Urinary bladder (tissue), 4 donors: Measurements from ENCODE around the gene C11orf65. TPM values are rescaled to one million over a fixed set of nuclear protein-coding genes. Genes with fewer than 3 reads are reported as not detected.
"Not testable (repeated sequence)": the region's sequence is repeated elsewhere in the genome, so short reads cannot be mapped to it uniquely, and the experiment has no call there.

Experiments used
- DNase-seq: peaks from one replicate; pipeline ENCODE4 v3.0.0-alpha.2; 2015; ENCODE audit errors: extremely low spot score
- H3K27ac ChIP-seq: one replicate; pipeline ENCODE4 v1.5.1; 2013; ENCODE audit warnings: low read depth, mild to moderate bottlenecking, moderate library complexity
- H3K36me3 ChIP-seq: one replicate; pipeline ENCODE4 v1.6.1; 2013; ENCODE audit warnings: mild to moderate bottlenecking, moderate library complexity; ENCODE audit not compliant: insufficient read depth
- H3K4me1 ChIP-seq: one replicate; pipeline ENCODE4 v1.6.1; 2013; ENCODE audit warnings: mild to moderate bottlenecking, moderate library complexity; ENCODE audit not compliant: insufficient read depth
- H3K4me3 ChIP-seq: one replicate; pipeline ENCODE4 v1.5.1; 2013; ENCODE audit warnings: low read depth, low read length
- WGBS: extraction: QIAGEN DNeasy Blood & Tissue Kit; methylation state at CpG from one replicate; pipeline ENCODE4 v1.1.7; 2013; 5-methylcytosine and 5-hydroxymethylcytosine counted together
- polyA plus RNA-seq: library from polyadenylated mRNA; stranded (reverse); fragments of 200-250 nt; gene quantifications from one replicate; pipeline ENCODE4 v1.2.3, GENCODE V29; 2013
- total RNA-seq: library from RNA; depleted of rRNA; stranded (reverse); fragments of >200 nt; gene quantifications from one replicate; pipeline ENCODE4 v1.2.3, GENCODE V29; 2014
- donor health status: healthy with polysubstance abuse.
- donor health status: healthy.

C11orf65 gene
- total and polyA plus RNA-seq, 2 donors: 0.18 to 1.4 TPM

DNA sequence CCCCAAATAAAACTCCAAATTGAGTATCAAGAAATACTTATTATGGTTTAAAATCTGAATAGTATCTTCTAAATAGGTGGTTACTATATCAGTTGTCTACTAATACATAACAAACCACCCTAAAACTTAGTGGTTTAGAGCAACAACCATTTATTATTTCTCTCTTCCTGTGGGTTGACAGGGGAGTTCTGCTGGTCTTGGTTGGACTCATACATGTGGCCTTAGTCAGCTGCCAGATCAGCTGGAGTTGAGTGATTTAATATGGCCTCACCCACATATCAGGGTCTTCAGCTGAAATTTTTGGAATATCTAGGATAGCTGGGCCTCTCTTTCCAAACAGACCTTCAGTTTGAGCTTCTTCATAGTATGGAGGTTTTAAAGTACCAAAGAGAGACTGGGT, 34.5 kb downstream of the C11orf65 start:
- H3K4me1 ChIP-seq: no peaks in the 10 kb centered on the region
- no peaks in the 10 kb centered on the region for H3K36me3 ChIP-seq
- H3K27ac ChIP-seq: no peak overlapping the region
- no peak overlapping the region for H3K4me3 ChIP-seq
- DNase-seq: no peak

DNA sequence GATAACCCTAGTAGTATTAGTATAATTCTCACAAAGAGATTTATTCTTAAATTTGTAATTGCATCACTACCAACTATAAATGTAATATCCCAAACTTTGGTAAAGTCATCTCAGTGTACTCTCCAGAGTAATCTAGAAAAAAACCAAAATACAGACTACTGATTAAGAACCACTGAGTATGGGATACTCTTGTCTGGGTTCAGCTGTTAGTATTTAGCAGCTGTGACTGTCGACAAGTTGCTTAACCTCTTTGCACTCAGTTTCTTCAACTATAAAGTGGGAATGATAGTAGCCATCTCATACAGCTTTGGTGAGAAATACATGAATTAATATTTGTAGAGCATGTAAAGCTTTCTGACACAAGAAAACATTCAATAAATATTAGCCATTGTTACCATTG, 35.3 kb downstream of the C11orf65 start:
- H3K4me1 ChIP-seq: no peaks in the 10 kb centered on the region
- H3K27ac ChIP-seq: no peak overlapping the region
- WGBS: 83% methylated on average over 1 of the region's 1 CpG
- DNase-seq: no peak
- no peak overlapping the region for H3K4me3 ChIP-seq
- no peaks in the 10 kb centered on the region for H3K36me3 ChIP-seq

DNA sequence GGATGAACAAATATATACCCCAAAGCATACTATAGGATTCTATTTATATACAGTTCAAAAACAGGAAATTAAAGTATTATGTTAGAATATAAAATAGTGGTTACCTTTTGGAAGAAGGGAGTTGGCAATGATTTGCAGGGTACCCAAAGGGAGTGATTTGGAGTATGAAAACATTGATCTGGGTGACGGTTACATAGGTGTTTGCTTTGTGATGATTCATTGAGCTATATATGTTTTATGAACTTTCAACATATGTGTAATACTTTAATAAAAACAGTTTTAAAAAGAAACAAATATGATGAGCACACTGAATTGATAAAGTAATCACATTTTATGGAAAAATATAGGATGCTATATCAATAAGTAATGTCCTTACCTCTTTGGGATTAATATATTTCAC, 36.0 kb downstream of the C11orf65 start:
- no peak for DNase-seq
- Histone ChIP-seq H3K27ac (no peak overlapping the region), H3K4me1 (no peaks in the 10 kb centered on the region), H3K36me3 (no peaks in the 10 kb centered on the region), H3K4me3 (no peak overlapping the region)
- WGBS: 87% methylated on average over 1 of the region's 1 CpG

DNA sequence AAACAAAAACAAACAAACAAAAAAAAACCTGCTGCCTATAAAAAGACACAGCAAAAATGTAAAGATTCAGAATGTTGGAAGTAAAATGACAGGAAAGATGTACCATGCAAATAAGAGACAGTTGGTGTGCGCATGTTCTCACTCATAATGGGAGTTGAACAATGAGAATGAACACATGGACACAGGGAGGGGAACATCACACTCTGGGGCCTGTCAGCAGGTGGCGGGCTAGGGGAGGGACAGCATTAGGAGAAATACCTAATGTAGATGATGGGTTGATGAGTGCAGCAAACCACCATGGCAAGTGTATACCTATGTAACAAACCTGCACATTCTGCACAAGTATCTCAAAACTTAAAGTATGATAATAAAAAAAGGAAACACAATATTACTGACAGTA, 49.8 kb downstream of the C11orf65 start:
- not testable (repeated sequence) for H3K27ac ChIP-seq, H3K4me1 ChIP-seq, DNase-seq, H3K4me3 ChIP-seq, H3K36me3 ChIP-seq
- 81% methylated on average over 2 of the region's 2 CpGs for WGBS

DNA sequence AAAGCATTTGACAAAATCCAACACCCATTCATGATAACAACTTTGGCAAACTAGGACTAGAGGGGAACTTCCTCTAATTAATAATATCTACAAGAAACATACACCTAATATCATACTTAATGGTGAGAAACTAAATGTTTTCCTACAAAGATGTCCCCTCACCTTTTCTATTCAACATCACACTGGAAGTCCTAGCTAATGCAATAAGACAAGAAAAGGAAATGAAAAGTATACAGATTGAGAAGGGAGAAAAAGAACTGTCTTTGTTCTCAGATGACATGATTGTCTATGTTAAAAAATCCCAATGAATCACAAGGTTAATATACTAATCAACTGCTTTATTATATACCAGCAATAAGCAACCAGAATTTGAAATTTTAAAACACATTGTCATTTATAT, 52.4 kb downstream of the C11orf65 start:
- no peak for DNase-seq

DNA sequence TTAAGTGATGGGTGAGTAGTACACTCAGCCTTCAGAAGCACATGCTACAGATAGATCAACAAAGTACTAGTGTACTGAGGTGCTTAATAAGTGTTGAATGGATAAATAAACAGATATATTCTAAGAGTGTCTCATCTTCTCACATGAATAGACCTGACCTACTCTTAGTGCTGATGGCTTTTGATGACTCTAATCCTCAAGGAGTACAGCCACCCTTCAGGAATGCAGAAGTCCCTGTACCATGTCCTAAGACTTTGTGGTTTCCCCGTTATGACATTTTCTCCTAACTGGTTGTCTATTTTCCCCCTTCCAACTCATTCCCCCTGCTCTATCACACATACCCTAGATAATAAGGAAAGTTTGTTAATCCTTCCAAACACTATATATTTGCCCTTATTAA, 61.6 kb downstream of the C11orf65 start:
- no peak for DNase-seq
- WGBS: 73% methylated on average over 1 of the region's 1 CpG
- Histone ChIP-seq H3K4me3 (no peak overlapping the region), H3K27ac (no peak overlapping the region), H3K4me1 (no peaks in the 10 kb centered on the region), H3K36me3 (no peaks in the 10 kb centered on the region)

More for the DNA sequence above, 52.4 kb downstream of the C11orf65 start:
- no peaks in the 10 kb centered on the region for H3K4me1 ChIP-seq
- no peak overlapping the region for H3K27ac ChIP-seq
- no peak overlapping the region for H3K4me3 ChIP-seq
- H3K36me3 ChIP-seq: no peaks in the 10 kb centered on the region

DNA sequence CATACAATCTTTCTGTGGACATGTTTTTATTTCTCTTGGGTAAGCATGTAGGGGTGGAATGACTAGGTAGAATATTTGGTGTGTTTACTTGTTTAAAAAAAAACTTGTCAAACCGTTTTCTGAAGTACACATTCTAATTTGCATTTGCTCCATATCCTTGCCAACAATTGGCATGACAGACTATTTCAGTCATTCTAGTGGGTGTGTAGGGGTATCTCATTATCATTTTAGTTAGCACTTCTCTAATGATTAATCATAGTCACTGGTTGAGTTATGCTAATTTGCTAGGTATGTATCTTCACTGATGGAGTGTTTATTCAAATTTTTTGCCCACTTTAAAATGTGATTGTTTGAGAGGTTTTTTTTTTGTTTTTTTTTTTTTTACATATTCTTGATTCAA, 64.3 kb downstream of the C11orf65 start:
- Histone ChIP-seq H3K4me1 (no peaks in the 10 kb centered on the region), H3K4me3 (no peak overlapping the region), H3K36me3 (no peaks in the 10 kb centered on the region), H3K27ac (no peak overlapping the region)
- DNase-seq: no peak
- WGBS: 72% methylated on average over 1 of the region's 1 CpG

DNA sequence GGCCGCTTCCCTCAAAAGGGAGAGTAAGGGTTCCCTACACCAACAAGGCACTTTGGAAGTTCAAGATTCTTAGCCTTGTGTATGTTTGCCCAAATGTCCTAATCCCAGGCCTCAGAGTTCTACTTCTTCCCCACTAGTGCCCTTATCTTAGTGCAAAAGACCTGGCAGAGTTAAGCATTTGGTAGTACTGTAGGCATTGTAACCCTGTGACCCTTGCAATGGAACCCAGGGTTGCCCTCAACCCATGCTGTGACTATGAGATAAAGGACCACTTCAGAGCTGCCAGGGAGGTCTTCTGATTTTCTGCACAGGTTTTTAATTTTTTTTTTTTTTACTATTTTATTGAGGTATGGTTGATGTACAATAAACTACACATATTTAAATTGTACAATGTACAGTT, 65.1 kb downstream of the C11orf65 start:
- H3K27ac ChIP-seq: no peak overlapping the region
- WGBS: 100% methylated on average over 1 of the region's 1 CpG
- H3K36me3 ChIP-seq: no peaks in the 10 kb centered on the region
- no peak for DNase-seq
- no peaks in the 10 kb centered on the region for H3K4me1 ChIP-seq
- no peak overlapping the region for H3K4me3 ChIP-seq

DNA sequence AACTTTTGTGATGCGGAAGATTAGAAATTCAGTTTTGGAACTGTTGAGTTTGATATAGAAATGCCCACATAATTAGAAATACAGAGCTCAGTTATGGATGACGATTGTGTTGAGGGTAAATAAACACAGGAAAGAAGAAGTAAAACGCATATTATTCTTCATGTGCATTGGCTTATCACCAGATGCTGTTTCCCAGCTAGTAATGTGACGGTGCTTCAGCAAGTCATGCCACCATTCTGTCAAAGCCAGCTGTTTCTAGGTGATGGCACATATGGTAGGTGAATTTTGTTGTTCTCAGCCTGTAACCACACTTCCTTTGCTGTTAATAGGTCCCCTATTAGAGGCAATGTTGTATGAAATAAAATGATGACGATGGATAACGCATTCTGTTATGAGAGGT, 68.9 kb downstream of the C11orf65 start:
- 64% methylated on average over 6 of the region's 6 CpGs for WGBS
- no peaks in the 10 kb centered on the region for H3K36me3 ChIP-seq
- H3K4me3 ChIP-seq: no peak overlapping the region
- DNase-seq: no peak
- H3K4me1 ChIP-seq: no peaks in the 10 kb centered on the region
- H3K27ac ChIP-seq: no peak overlapping the region

DNA sequence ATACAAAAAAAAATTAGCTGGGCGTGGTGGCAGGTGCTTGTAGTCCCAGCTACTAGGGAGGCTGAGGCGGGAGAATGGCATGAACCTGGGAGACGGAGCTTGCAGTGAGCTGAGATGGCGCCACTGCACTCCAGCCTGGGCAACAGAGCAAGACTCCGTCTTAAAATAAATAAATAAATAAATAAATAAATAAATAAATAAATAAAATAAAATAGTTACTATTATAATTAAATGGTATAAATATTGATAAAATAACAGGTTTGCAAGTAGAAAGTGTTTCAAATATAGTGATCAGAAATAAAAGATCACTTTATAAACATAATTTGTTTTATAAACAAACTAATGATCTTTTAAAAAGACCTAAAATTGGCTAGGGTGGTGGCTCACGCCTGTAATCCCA, 70.7 kb downstream of the C11orf65 start:
- H3K4me1 ChIP-seq, DNase-seq, H3K4me3 ChIP-seq, H3K36me3 ChIP-seq, H3K27ac ChIP-seq: not testable (repeated sequence)
- WGBS: 93% methylated on average over 6 of the region's 6 CpGs

DNA sequence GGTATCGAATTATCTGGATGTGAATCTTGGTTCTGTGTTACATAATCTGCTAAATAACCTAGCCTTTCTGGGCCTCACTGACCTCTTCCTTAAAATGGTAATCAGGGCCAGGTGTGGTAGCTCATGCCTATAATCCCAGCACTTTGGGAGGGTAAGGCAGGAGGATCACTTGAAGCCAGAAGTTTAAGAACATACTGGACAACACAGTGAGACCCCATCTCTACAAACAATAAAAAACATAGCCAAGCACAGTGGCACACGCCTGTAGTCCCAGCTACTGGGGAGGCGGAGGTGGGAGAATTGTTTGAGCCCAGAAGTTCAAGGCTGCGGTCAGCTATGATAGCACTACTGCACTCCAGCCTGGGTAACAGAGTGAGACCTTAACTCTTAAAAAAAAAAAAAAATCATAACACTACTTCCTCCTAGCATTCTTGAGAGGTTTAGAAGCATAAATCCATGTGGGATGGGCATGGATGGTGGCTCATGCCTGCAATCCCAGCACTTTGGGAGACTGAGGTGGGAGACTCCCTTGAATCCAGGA, 72.5 kb downstream of the C11orf65 start:
- DNase-seq: no peak
- no peaks in the 10 kb centered on the region for H3K4me1 ChIP-seq
- 91% methylated on average over 4 of the region's 4 CpGs for WGBS
- no peaks in the 10 kb centered on the region for H3K36me3 ChIP-seq
- no peak overlapping the region for H3K27ac ChIP-seq
- H3K4me3 ChIP-seq: no peak overlapping the region

DNA sequence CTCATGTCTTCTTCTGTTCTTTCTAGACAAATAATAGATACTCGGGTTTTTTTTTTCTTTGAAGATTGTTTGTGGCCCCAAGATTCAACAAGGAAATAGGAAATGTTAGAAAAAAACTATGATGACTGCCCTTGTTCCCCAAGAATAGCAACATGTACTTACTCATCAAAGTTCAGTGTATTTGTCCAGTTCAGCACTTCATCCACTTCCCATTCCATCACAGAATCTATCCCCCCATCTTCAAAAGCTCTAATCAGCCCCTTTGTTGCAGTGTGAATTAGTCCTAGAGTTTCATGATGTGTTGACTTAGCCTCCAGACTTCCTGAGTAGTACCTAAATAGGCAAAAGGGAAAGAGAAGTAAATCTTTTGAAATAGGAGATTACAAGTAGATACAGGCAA, 74.3 kb downstream of the C11orf65 start:
- Histone ChIP-seq H3K27ac (no peak overlapping the region), H3K36me3 (no peaks in the 10 kb centered on the region), H3K4me3 (no peak overlapping the region), H3K4me1 (no peaks in the 10 kb centered on the region)
- no peak for DNase-seq
- 48% methylated on average over 1 of the region's 1 CpG for WGBS

DNA sequence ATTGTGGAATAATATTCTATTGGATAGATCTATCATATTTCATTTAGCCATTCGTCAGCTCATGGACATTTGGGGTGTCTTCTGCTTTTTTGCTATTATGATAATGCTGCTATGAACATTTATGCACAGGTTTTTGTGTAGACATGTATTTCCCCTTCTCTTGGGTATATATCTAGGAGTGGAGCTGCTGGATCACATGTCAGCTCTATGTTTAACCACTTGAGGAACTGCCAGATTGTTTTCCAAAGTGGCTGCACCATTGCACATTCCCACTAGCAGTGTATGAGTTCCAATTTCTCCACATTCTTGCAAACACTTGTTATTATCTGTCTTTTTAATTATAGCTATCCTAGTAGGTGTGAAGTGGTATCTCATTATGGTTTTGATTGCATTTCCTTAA, 75.0 kb downstream of the C11orf65 start:
- H3K36me3 ChIP-seq: no peaks in the 10 kb centered on the region
- no peak overlapping the region for H3K27ac ChIP-seq
- no peaks in the 10 kb centered on the region for H3K4me1 ChIP-seq
- no peak for DNase-seq
- no peak overlapping the region for H3K4me3 ChIP-seq
- 82% methylated on average over 1 of the region's 1 CpG for WGBS

DNA sequence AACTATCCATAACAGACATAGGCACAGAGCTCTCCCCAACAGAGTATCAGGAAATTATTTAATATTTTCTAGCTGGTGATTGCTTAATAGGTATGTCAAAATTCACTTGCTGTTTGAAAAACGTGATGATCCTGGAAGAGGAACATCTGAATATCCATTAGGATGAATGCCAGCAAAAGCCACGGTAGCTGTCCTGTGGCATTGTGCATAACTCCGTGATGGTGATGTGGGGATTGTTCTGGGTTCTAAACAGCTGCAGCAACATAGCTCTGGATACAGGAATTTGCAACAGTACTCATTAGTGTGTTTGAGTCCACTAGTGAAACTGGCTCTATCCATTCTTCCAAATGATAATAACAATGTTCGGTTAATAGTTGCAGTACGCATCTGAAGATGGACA, 78.8 kb downstream of the C11orf65 start:
- H3K36me3 ChIP-seq: no peaks in the 10 kb centered on the region
- 83% methylated on average over 5 of the region's 5 CpGs for WGBS
- H3K4me3 ChIP-seq: no peak overlapping the region
- H3K4me1 ChIP-seq: no peaks in the 10 kb centered on the region
- DNase-seq: no peak
- no peak overlapping the region for H3K27ac ChIP-seq

DNA sequence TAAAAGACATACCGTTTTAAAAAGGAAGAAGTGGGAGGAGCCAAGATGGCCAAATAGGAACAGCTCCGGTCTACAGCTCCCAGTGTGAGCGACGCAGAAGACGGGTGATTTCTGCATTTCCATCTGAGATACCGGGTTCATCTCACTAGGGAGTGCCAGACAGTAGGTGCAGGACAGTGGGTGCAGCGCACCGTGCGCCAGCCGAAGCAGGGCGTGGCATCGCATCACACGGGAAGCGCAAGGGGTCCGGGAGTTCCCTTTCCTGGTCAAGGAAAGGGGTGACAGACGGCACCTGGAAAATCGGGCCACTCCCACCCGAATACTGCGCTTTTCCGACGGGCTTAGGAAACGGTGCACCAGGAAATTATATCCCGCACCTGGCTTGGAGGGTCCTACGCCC, 93.8 kb downstream of the C11orf65 start:
- H3K36me3 ChIP-seq, H3K4me3 ChIP-seq, H3K4me1 ChIP-seq, DNase-seq, H3K27ac ChIP-seq: not testable (repeated sequence)
- WGBS: 97% methylated on average over 24 of the region's 24 CpGs
